Upper lobe of left lung (tissue), 6 donors: Measurements from ENCODE around the gene TRIP13. TPM values are rescaled to one million over a fixed set of nuclear protein-coding genes. Genes with fewer than 3 reads are reported as not detected.
A peak's percentile ranks its signal among the peaks of the same experiment; 100 is the strongest.

Source experiments
- ATAC-seq, 2 donors: fragments of 200-7000 bp; cut with Tn5 transposase; one replicate each; pipeline ENCODE4 v1.9.1; 2022; ENCODE audit warnings: mild to moderate bottlenecking in 2 of 2, moderate library complexity in 2 of 2; ENCODE audit not compliant: low FRiP score in 2 of 2
- DNase-seq, 2 donors: peaks; one replicate each; pipeline ENCODE4 v3.0.0-alpha.2; 2019 to 2020
- H3K27ac ChIP-seq, 4 donors: fragments of 200-600 bp; sonication (generic); one replicate each; pipeline ENCODE4 v1.5.1; 2016 to 2019
- H3K27me3 ChIP-seq, 4 donors: fragments of 200-600 bp; sonication (generic); one replicate each; pipeline ENCODE4 v1.5.1; 2017 to 2019
- H3K36me3 ChIP-seq, 4 donors: fragments of 200-600 bp; sonication (generic); one replicate each; pipeline ENCODE4 v1.5.1; 2016 to 2019
- H3K4me1 ChIP-seq, 4 donors: fragments of 200-600 bp; sonication (generic); one replicate each; pipeline ENCODE4 v1.5.1; 2018 to 2019
- H3K4me3 ChIP-seq, 4 donors: fragments of 200-600 bp; sonication (generic); one replicate each; pipeline ENCODE4 v1.5.1; 2017 to 2019; ENCODE audit warnings: mild to moderate bottlenecking in 2 of 4, moderate library complexity in 1 of 4
- H3K9me3 ChIP-seq, 4 donors: fragments of 200-600 bp; sonication (generic); one replicate each; pipeline ENCODE4 v1.5.1; 2018 to 2019
- CTCF ChIP-seq, 6 experiments: fragments of 450-650 bp in 4 of 6; fragments of 200-600 bp in 2 of 6; sonication (generic) in 2 of 6; IDR thresholded peaks; one replicate each; pipeline ENCODE4 v1.5.1; 2016 to 2019; ENCODE audit warnings: antibody characterized with exemption in 6 of 6
- EP300 ChIP-seq, 4 donors: sonication (generic); formaldehyde crosslinking; IDR thresholded peaks; one replicate each; pipeline ENCODE4 v1.5.1; 2017; ENCODE audit warnings: antibody characterized with exemption in 4 of 4, control low read depth in 2 of 4
- POLR2A ChIP-seq, 4 donors: fragments of 450-650 bp; IDR thresholded peaks; one replicate each; pipeline ENCODE4 v1.5.1; 2016 to 2017; ENCODE audit warnings: antibody characterized with exemption in 4 of 4, mild to moderate bottlenecking in 2 of 4
- POLR2AphosphoS5 ChIP-seq, 2 donors: sonication (generic); formaldehyde crosslinking; IDR thresholded peaks; one replicate each; pipeline ENCODE4 v1.5.1; 2017; ENCODE audit warnings: antibody characterized with exemption in 2 of 2
- WGBS, 2 donors: methylation state at CpG; one replicate each; pipeline ENCODE4 v1.1.5; 2017 to 2018; 5-methylcytosine and 5-hydroxymethylcytosine counted together
- total RNA-seq, 6 donors: library from RNA; depleted of rRNA in 4 of 6; stranded (reverse); fragments of >200 nt in 4 of 6; gene quantifications; one replicate each; pipeline versions ENCODE4 v1.1.0 to v1.2.1, GENCODE V29; 2016 to 2021
- donor health status: DM: no; HTN: no; CAD: no; lungs with moderate emphysema.
- donor health status: DM: no; HTN: yes; CAD: no; lungs with severe emphysema.

TRIP13 gene
- total RNA-seq, 6 donors from 2014 or later = 1.0 to 2.1 (median 1.5) TPM

DNA sequence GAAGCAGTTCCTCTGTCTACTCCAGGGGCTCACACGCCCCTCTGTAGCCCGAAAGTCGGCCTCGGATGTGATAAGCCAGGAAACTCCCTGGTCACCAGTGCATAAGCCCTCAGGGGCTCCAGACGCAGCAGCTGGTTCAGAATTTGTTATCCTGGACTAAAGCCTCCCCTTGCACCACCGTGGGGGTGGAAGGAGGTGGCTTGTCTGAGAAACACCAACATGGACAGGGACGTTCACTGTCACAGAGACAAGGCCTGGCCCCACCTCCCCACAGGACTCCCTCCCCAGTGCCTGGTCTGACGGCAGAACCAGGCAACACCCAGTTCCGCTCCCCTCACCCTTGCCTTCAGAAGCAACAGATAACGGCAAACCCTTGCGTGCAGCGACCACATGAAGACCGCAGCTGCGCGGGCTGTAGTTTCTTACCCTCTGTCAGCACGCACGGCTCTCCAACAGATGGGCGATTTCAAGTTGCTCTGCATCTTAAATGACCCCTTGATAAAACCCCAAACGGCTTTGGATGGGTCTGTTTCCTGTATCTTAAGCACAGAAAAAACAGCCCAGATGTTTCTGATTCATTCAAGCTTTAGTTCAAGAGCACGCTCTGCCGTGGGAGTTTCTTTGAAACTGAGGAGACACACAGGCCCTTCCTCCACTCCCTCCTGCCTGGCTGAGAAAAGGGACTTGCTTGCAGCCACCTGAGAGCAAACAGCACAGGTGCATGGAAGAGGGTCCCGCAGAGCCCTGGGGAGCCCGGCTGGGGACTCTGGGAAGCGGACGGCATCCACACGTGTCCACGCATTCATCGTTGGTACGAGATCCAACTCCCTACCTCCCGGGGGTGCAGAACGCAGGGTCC lies 71.2 kb downstream of the TRIP13 start:
- ATAC-seq = peak; percentile 32 to 54

DNA sequence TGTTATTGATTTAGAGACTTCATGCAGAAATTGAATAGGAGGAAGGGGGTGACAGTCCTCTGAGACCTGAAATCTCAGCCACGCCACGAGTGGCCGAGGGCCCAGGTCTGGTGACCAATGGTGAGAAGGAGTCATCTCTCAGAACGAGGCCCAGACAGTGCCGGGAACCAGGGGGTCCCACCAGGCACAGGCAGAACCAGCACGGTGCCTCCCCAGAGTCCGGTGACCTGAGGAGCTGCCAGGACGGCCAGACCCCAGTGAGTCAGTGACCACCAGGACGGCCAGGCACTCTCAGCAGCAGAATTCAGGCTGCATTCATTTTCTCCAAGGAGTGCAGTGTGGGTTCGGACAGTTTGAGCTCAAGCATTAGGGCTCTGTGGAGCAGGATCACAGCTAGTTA lies 72.1 kb downstream of the TRIP13 start:
- Histone ChIP-seq H3K4me1 (peaks cover 0 to 13% (median 4%) of the 10 kb centered on the region in 4 donors), H3K4me3 (peak overlapping the region in 1 of 4 donors; percentile 4), H3K9me3 (no peaks in the 10 kb centered on the region), H3K27ac (peak overlapping the region; percentile 21 to 80 (median 65)), H3K36me3 (no peaks in the 10 kb centered on the region), H3K27me3 (no peaks in the 10 kb centered on the region)
- WGBS, 2 donors = 77 to 87% methylated on average over 1 to 10 of the region's 10 CpGs
- ATAC-seq (no peak), DNase-seq (peak in 1 of 2 donors; percentile 41)
- TF ChIP-seq POLR2A (IDR thresholded peaks at IDR 0.05) (no peak), POLR2AphosphoS5 (IDR thresholded peaks at IDR 0.05) (no peak), CTCF (IDR thresholded peaks at IDR 0.05) (no peak), EP300 (IDR thresholded peaks at IDR 0.05) (no peak)

More for the DNA sequence above, 71.2 kb downstream of the TRIP13 start:
- TF ChIP-seq CTCF (IDR thresholded peaks at IDR 0.05) (no peak), POLR2AphosphoS5 (IDR thresholded peaks at IDR 0.05) (peak; percentile 59 to 65), EP300 (IDR thresholded peaks at IDR 0.05) (peak in 1 of 4 donors; percentile 13)
- no peaks in the 10 kb centered on the region for H3K9me3 ChIP-seq
- peaks cover 0 to 13% (median 4%) of the 10 kb centered on the region in 4 donors for H3K4me1 ChIP-seq
- H3K27ac ChIP-seq = peak overlapping the region; percentile 69 to 80 (median 74)
- no peaks in the 10 kb centered on the region for H3K36me3 ChIP-seq
- 73% methylated on average over 23 to 31 of the region's 31 CpGs for WGBS, 2 donors
- no peaks in the 10 kb centered on the region for H3K27me3 ChIP-seq
- peak in 1 of 2 donors; percentile 72 for DNase-seq
- peak overlapping the region in 1 of 4 donors; percentile 0 for H3K4me3 ChIP-seq

GRCh38 chr5:965604-966344 lies 73.1 kb downstream of the TRIP13 start:
- peak in 1 of 2 donors; percentile 56 for DNase-seq
- Histone ChIP-seq H3K9me3 (no peaks in the 10 kb centered on the region), H3K27me3 (no peaks in the 10 kb centered on the region), H3K36me3 (no peaks in the 10 kb centered on the region), H3K27ac (peak overlapping the region in 2 of 4 donors; percentile 79 to 80), H3K4me1 (peaks cover 0 to 9% (median 4%) of the 10 kb centered on the region in 4 donors), H3K4me3 (no peak overlapping the region)
- no peak for ATAC-seq
- TF ChIP-seq EP300 (IDR thresholded peaks at IDR 0.05) = no peak
- TF ChIP-seq POLR2AphosphoS5 (IDR thresholded peaks at IDR 0.05) = no peak
- no peak for TF ChIP-seq CTCF (IDR thresholded peaks at IDR 0.05)
- TF ChIP-seq POLR2A (IDR thresholded peaks at IDR 0.05) = no peak
- 82 to 83% methylated on average over 32 of the region's 32 CpGs for WGBS, 2 donors

- 81 to 83% methylated on average over 9 of the region's 9 CpGs for WGBS, 2 donors
- no peak overlapping the region for H3K4me3 ChIP-seq
- peaks cover 0 to 9% (median 4%) of the 10 kb centered on the region in 4 donors for H3K4me1 ChIP-seq
- no peak overlapping the region for H3K27ac ChIP-seq
- ATAC-seq = no peak
- no peak for DNase-seq
- no peaks in the 10 kb centered on the region for H3K36me3 ChIP-seq
- H3K27me3 ChIP-seq = no peaks in the 10 kb centered on the region
- no peaks in the 10 kb centered on the region for H3K9me3 ChIP-seq
- TF ChIP-seq POLR2A (IDR thresholded peaks at IDR 0.05) = no peak
Observed at GRCh38 chr5:966345-966710, 73.6 kb downstream of the TRIP13 start.

DNA sequence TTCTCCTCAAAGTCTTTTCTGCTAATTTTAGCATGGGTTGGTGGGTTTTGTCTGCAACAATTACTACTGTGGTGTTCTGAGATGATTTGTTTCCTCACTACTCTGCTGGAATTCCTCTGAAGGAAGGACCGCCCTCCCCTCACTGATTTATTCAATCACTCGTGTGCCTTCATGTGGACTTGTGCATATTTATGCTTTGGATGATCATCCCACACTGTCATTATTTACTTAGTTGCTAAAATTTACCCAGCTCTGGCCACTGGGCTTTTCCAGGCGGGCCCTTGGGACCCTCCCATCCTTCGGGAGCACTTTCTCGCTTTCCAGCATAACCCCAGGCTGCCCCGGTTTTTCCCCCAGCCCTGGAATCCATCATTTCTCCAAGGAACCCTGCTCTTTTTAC lies 74.3 kb downstream of the TRIP13 start:
- no peaks in the 10 kb centered on the region for H3K36me3 ChIP-seq
- no peaks in the 10 kb centered on the region for H3K9me3 ChIP-seq
- no peak overlapping the region for H3K4me3 ChIP-seq
- H3K27ac ChIP-seq = no peak overlapping the region
- ATAC-seq (no peak), DNase-seq (no peak)
- TF ChIP-seq CTCF (IDR thresholded peaks at IDR 0.05) (no peak), EP300 (IDR thresholded peaks at IDR 0.05) (no peak), POLR2A (IDR thresholded peaks at IDR 0.05) (no peak), POLR2AphosphoS5 (IDR thresholded peaks at IDR 0.05) (no peak)
- 86 to 87% methylated on average over 6 of the region's 6 CpGs for WGBS, 2 donors
- peaks cover 0 to 9% (median 4%) of the 10 kb centered on the region in 4 donors for H3K4me1 ChIP-seq
- no peaks in the 10 kb centered on the region for H3K27me3 ChIP-seq
